SU-DHL-6 (cell line): Measurements from ENCODE around the gene BCS1L.

Experiments
- CTCF ChIP-seq: fragments of 200-600 bp; sonication (generic); IDR thresholded peaks from one replicate; pipeline ENCODE4 v1.5.1; 2017; ENCODE audit warnings: antibody characterized with exemption, mild to moderate bottlenecking, low read length, moderate library complexity; ENCODE audit not compliant: insufficient read depth, poor library complexity, severe bottlenecking
- EZH2phosphoT487 ChIP-seq: fragments of 200-600 bp; sonication (generic), shearing (Covaris generic); conservative IDR thresholded peaks from 2 replicates; pipeline ENCODE4 v1.6.1; 2018; ENCODE audit warnings: mild to moderate bottlenecking, antibody characterized with exemption, low read length, moderate library complexity, mixed read lengths

GRCh38 chr2:218642121-218642656 is 17.3 kb upstream of the BCS1L start:
- no peak for TF ChIP-seq CTCF
- TF ChIP-seq EZH2phosphoT487 = no peak
